CD14-positive monocyte (primary cell): Measurements from ENCODE around the gene CISH. TPM values are rescaled to one million over a fixed set of nuclear protein-coding genes. Genes with fewer than 3 reads are reported as not detected.
A peak's percentile ranks its signal among the peaks of the same experiment; 100 is the strongest.

Experiments
- DNase-seq, 3 donors: peaks; one replicate each; pipeline ENCODE4 v3.0.0-alpha.2; 2011 to 2022
- H2AFZ ChIP-seq: 2 replicates; pipeline ENCODE4 v1.6.0; 2012; ENCODE audit warnings: mild to moderate bottlenecking, low read depth, low read length, inconsistent platforms; ENCODE audit not compliant: insufficient read depth, poor library complexity, severe bottlenecking
- H3K27ac ChIP-seq, 2 donors: 1 replicate in 1 of 2; 2 replicates in 1 of 2; pipeline ENCODE4 v1.5.1; 2012 to 2013; ENCODE audit warnings: low read length in 2 of 2, control low read depth in 1 of 2, inconsistent platforms in 1 of 2, low read depth in 1 of 2, mild to moderate bottlenecking in 1 of 2
- H3K27me3 ChIP-seq, 2 donors: one replicate each; pipeline versions ENCODE4 v1.6.0 to v1.6.1; 2011 to 2013; ENCODE audit warnings: low read length in 2 of 2; ENCODE audit not compliant: control insufficient read depth in 2 of 2, insufficient read depth in 2 of 2
- H3K36me3 ChIP-seq, 2 donors: replicated peaks in 1 of 2; 1 replicate in 1 of 2; 2 replicates in 1 of 2; pipeline versions ENCODE4 v1.5.1 to v1.6.1; 2012 to 2013; ENCODE audit warnings: low read length in 2 of 2, control low read depth in 1 of 2, inconsistent platforms in 1 of 2, mild to moderate bottlenecking in 1 of 2; ENCODE audit not compliant: insufficient read depth in 2 of 2, control insufficient read depth in 1 of 2
- H3K4me1 ChIP-seq, 2 donors: 1 replicate in 1 of 2; 2 replicates in 1 of 2; pipeline versions ENCODE4 v1.5.1 to v1.6.1; 2012 to 2013; ENCODE audit warnings: low read length in 2 of 2, control low read depth in 1 of 2, inconsistent platforms in 1 of 2, mild to moderate bottlenecking in 1 of 2, moderate library complexity in 1 of 2; ENCODE audit not compliant: insufficient read depth in 2 of 2, control insufficient read depth in 1 of 2
- H3K4me2 ChIP-seq: replicated peaks from 2 replicates; pipeline ENCODE3; 2012; ENCODE audit warnings: low read length, moderate library complexity, mild to moderate bottlenecking; ENCODE audit not compliant: poor library complexity, severe bottlenecking; ENCODE audit errors: extremely low read depth
- H3K4me3 ChIP-seq, 3 experiments: fragments of 200-600 bp in 1 of 3; sonication (generic) in 1 of 3; replicated peaks in 1 of 3; 1 replicate in 2 of 3; 2 replicates in 1 of 3; pipeline ENCODE4 v1.5.1; 2011 to 2013; ENCODE audit warnings: low read length in 3 of 3, mild to moderate bottlenecking in 3 of 3, control low read depth in 2 of 3, low read depth in 2 of 3, inconsistent platforms in 1 of 3, moderate library complexity in 1 of 3
- H3K79me2 ChIP-seq: 2 replicates; pipeline ENCODE4 v1.6.0; 2012; ENCODE audit warnings: mild to moderate bottlenecking, control low read depth, inconsistent platforms, low read length, moderate library complexity; ENCODE audit not compliant: insufficient read depth
- H3K9ac ChIP-seq: 2 replicates; pipeline ENCODE4 v1.6.0; 2017; ENCODE audit warnings: low read length, mild to moderate bottlenecking; ENCODE audit not compliant: insufficient read depth, poor library complexity, severe bottlenecking
- H3K9me3 ChIP-seq, 2 donors: replicated peaks in 1 of 2; 1 replicate in 1 of 2; 2 replicates in 1 of 2; pipeline versions ENCODE4 v1.5.1 to v1.6.1; 2012 to 2013; ENCODE audit warnings: low read length in 2 of 2, control low read depth in 1 of 2; ENCODE audit not compliant: control insufficient read depth in 1 of 2, insufficient read depth in 1 of 2
- H4K20me1 ChIP-seq: 2 replicates; pipeline ENCODE4 v1.6.0; 2012; ENCODE audit warnings: mild to moderate bottlenecking, low read length, control low read depth, moderate library complexity; ENCODE audit not compliant: insufficient read depth
- H3K27ac Mint-ChIP-seq, 7 donors: one replicate each; pipeline ENCODE4 v1.8.0; 2020; ENCODE audit warnings: mild to moderate bottlenecking in 7 of 7, mixed read lengths in 7 of 7, moderate library complexity in 6 of 7, inconsistent platforms in 2 of 7
- H3K27me3 Mint-ChIP-seq, 3 donors: one replicate each; pipeline ENCODE4 v1.8.0; 2021 to 2022; ENCODE audit warnings: low read depth in 3 of 3, mild to moderate bottlenecking in 3 of 3, mixed read lengths in 3 of 3, moderate library complexity in 3 of 3, inconsistent platforms in 1 of 3
- H3K36me3 Mint-ChIP-seq, 2 donors: one replicate each; pipeline ENCODE4 v1.8.0; 2020; ENCODE audit warnings: mixed read lengths in 2 of 2, inconsistent platforms in 1 of 2, mild to moderate bottlenecking in 1 of 2
- H3K4me1 Mint-ChIP-seq: one replicate; pipeline ENCODE4 v1.8.0; 2020; ENCODE audit warnings: mild to moderate bottlenecking, mixed read lengths
- H3K4me3 Mint-ChIP-seq, 2 donors: one replicate each; pipeline ENCODE4 v1.8.0; 2020; ENCODE audit warnings: mild to moderate bottlenecking in 2 of 2, mixed read lengths in 2 of 2, moderate library complexity in 1 of 2
- H3K9me3 Mint-ChIP-seq, 7 donors: one replicate each; pipeline ENCODE4 v1.8.0; 2020 to 2022; ENCODE audit warnings: mixed read lengths in 7 of 7, mild to moderate bottlenecking in 6 of 7, moderate library complexity in 6 of 7, inconsistent platforms in 2 of 7
- CTCF ChIP-seq: fragments of 200-600 bp; IDR thresholded peaks from one replicate; pipeline ENCODE4 v1.8.0; 2022; ENCODE audit warnings: antibody characterized with exemption, mild to moderate bottlenecking
- WGBS: methylation state at CpG from one replicate; pipeline ENCODE4 v1.1.5; 2013; ENCODE audit warnings: missing lambda C conversion rate; ENCODE audit not compliant: insufficient coverage; 5-methylcytosine and 5-hydroxymethylcytosine counted together
- intact Hi-C, 2 donors: fragments of 100-400 bp; cut with micrococcal nuclease; formaldehyde crosslinking; loops; one replicate each; pipeline versions ENCODE4 v1.15.0 to v1.15.1; 2023
- polyA plus RNA-seq, 3 donors: library from polyadenylated mRNA; depleted of rRNA in 1 of 3; unstranded in 2 of 3; stranded (reverse) in 1 of 3; fragments of 300-500 nt in 2 of 3; fragments of >200 nt in 1 of 3; fragmentation: Illumina TruSeq in 2 of 3; gene quantifications; 1 replicate in 2 of 3; 2 replicates in 1 of 3; pipeline ENCODE4 v1.2.3, GENCODE V29; 2012 to 2021

The CISH gene
- polyA plus RNA-seq, 3 donors, result 2.9 to 20.1 (median 6.2) TPM

- TF ChIP-seq CTCF, result no peak
- H3K4me3 ChIP-seq, result peak overlapping the region; percentile 26 to 88 (median 37)
- H3K27ac Mint-ChIP-seq, result peak overlapping the region in 5 of 7 donors; percentile 20 to 62 (median 51)
- peak overlapping the region; percentile 60 for H3K9ac ChIP-seq
- H3K79me2 ChIP-seq, result peaks cover 9% of the 10 kb centered on the region
- H3K27me3 Mint-ChIP-seq, result peaks cover 7 to 13% (median 11%) of the 10 kb centered on the region in 3 donors
- peaks cover 24 to 39% of the 10 kb centered on the region in 2 donors for H3K4me1 ChIP-seq
- H3K27ac ChIP-seq, result peak overlapping the region in 1 of 2 donors; percentile 44
- H3K9me3 Mint-ChIP-seq, result peaks cover 0 to 4% (median 0%) of the 10 kb centered on the region in 7 donors
- H3K4me2 ChIP-seq, result peak overlapping the region; percentile 92
- H3K36me3 Mint-ChIP-seq, result no peaks in the 10 kb centered on the region
- H3K4me1 Mint-ChIP-seq, result peaks cover 30% of the 10 kb centered on the region
- no peaks in the 10 kb centered on the region for H3K36me3 ChIP-seq
- peak overlapping the region; percentile 91 for H2AFZ ChIP-seq
- H3K4me3 Mint-ChIP-seq, result peak overlapping the region; percentile 67 to 88
- H3K9me3 ChIP-seq, result no peaks in the 10 kb centered on the region
- intact Hi-C loops, result no loop called here
- no peaks in the 10 kb centered on the region for H4K20me1 ChIP-seq
- H3K27me3 ChIP-seq, result peaks cover 0 to 6% of the 10 kb centered on the region in 2 donors
- 25% methylated on average over 2 of the region's 11 CpGs for WGBS
- no peak for DNase-seq
These were observed 44.6 kb downstream of the CISH start for GRCh38 chr3:50567011-50567385.

- Histone ChIP-seq H3K27ac (no peak overlapping the region), H3K9me3 (no peaks in the 10 kb centered on the region), H3K4me3 (no peak overlapping the region), H3K4me2 (no peak overlapping the region), H3K27me3 (peaks cover 0 to 6% of the 10 kb centered on the region in 2 donors), H3K79me2 (peaks cover 2% of the 10 kb centered on the region), H4K20me1 (no peaks in the 10 kb centered on the region), H3K4me1 (peaks cover 19 to 27% of the 10 kb centered on the region in 2 donors), H3K9ac (no peak overlapping the region), H2AFZ (no peak overlapping the region), H3K36me3 (no peaks in the 10 kb centered on the region)
- Mint-ChIP-seq H3K36me3 (no peaks in the 10 kb centered on the region), H3K27ac (peak overlapping the region in 1 of 7 donors; percentile 47), H3K9me3 (peaks cover 0 to 4% (median 0%) of the 10 kb centered on the region in 7 donors), H3K4me3 (no peak overlapping the region), H3K27me3 (peaks cover 7 to 13% (median 11%) of the 10 kb centered on the region in 3 donors), H3K4me1 (peaks cover 15% of the 10 kb centered on the region)
- intact Hi-C loops, result no loop called here
- no peak for DNase-seq
- 75% methylated on average over 1 of the region's 1 CpG for WGBS
- TF ChIP-seq CTCF, result no peak
These were observed 47.3 kb downstream of the CISH start for GRCh38 chr3:50564321-50564720.
